H1 (cell line): Measurements from ENCODE around the gene ANKRD17. TPM values are rescaled to one million over a fixed set of nuclear protein-coding genes. Genes with fewer than 3 reads are reported as not detected.

ENCODE experiments used
- CTCF ChIA-PET: fragments of 300-600 bp; sonication (Branson Sonifier 250); formaldehyde crosslinking; loops from one replicate; lab custom pipeline; 2021; ENCODE audit not compliant: partially characterized antibody; lab: Charles Lee
- POLR2A ChIA-PET: fragments of 300-600 bp; sonication (Branson Sonifier 250); formaldehyde crosslinking; loops from one replicate; lab custom pipeline; 2021; ENCODE audit warnings: inconsistent platforms; ENCODE audit not compliant: partially characterized antibody; lab: Charles Lee
- DNase-seq, 2 experiments: peaks; one replicate each; pipeline versions ENCODE4 v3.0.0 to v3.0.0-alpha.2; 2010 to 2022; ENCODE audit warnings: low spot score in 2 of 2, low read depth in 1 of 2, mixed read lengths in 1 of 2
- FAIRE-seq: peaks from 2 replicates; lab custom pipeline; 2011; peaks lifted over from hg19 to GRCh38; lab: Jason Lieb, UNC
- H2AFZ ChIP-seq: 2 replicates; pipeline ENCODE4 v1.8.1; 2012; ENCODE audit warnings: low read length, inconsistent platforms
- H2AK5ac ChIP-seq: 2 replicates; pipeline ENCODE4 v1.6.1; 2013; ENCODE audit warnings: low read depth, low read length
- H2BK120ac ChIP-seq: replicated peaks from 2 replicates; pipeline ENCODE3; 2013; ENCODE audit warnings: low read depth, low read length, inconsistent platforms
- H2BK12ac ChIP-seq: 2 replicates; pipeline ENCODE4 v1.6.1; 2013; ENCODE audit warnings: low read depth, low read length
- H2BK15ac ChIP-seq: 2 replicates; pipeline ENCODE4 v1.6.1; 2013; ENCODE audit warnings: low read length
- H2BK20ac ChIP-seq: 2 replicates; pipeline ENCODE4 v1.6.1; 2013; ENCODE audit warnings: low read length
- H2BK5ac ChIP-seq: 2 replicates; pipeline ENCODE4 v1.6.1; 2013; ENCODE audit warnings: low read depth, low read length
- H3K14ac ChIP-seq: 2 replicates; pipeline ENCODE4 v1.6.1; 2013; ENCODE audit warnings: inconsistent platforms; ENCODE audit not compliant: insufficient read length
- H3K18ac ChIP-seq: 2 replicates; pipeline ENCODE4 v1.6.1; 2013; ENCODE audit warnings: low read length; ENCODE audit errors: extremely low read depth
- H3K23ac ChIP-seq: 2 replicates; pipeline ENCODE4 v1.6.1; 2013; ENCODE audit warnings: inconsistent platforms; ENCODE audit not compliant: insufficient read length
- H3K23me2 ChIP-seq: 2 replicates; pipeline ENCODE4 v1.6.1; 2013; ENCODE audit warnings: low read depth, low read length
- H3K27ac ChIP-seq: 2 replicates; pipeline ENCODE4 v1.6.1; 2011; ENCODE audit warnings: low read depth, low read length, inconsistent platforms
- H3K27me3 ChIP-seq, 4 experiments: replicated peaks in 1 of 4; 1 replicate in 1 of 4; 2 replicates in 3 of 4; pipeline versions ENCODE4 v1.6.1 to v1.8.1; 2011 to 2013; ENCODE audit warnings: low read length in 3 of 4, mild to moderate bottlenecking in 3 of 4, inconsistent platforms in 2 of 4, mixed read lengths in 2 of 4, moderate library complexity in 1 of 4; ENCODE audit not compliant: control insufficient read depth in 3 of 4, insufficient read depth in 3 of 4; ENCODE audit errors: extremely low read depth in 1 of 4
- H3K36me3 ChIP-seq, 4 experiments: 2 replicates each; pipeline versions ENCODE4 v1.6.1 to v1.8.1; 2011 to 2013; ENCODE audit warnings: mild to moderate bottlenecking in 4 of 4, low read length in 3 of 4, moderate library complexity in 2 of 4, control low read depth in 1 of 4, inconsistent platforms in 1 of 4; ENCODE audit not compliant: insufficient read depth in 4 of 4, control insufficient read depth in 2 of 4
- H3K4ac ChIP-seq: replicated peaks from 2 replicates; pipeline ENCODE3; 2013; ENCODE audit warnings: low read length, low read depth, mixed read lengths, inconsistent platforms; ENCODE audit not compliant: insufficient read length
- H3K4me1 ChIP-seq, 4 experiments: replicated peaks in 1 of 4; 1 replicate in 1 of 4; 2 replicates in 3 of 4; pipeline versions ENCODE4 v1.6.1 to v1.8.1; 2011 to 2013; ENCODE audit warnings: low read length in 3 of 4, inconsistent platforms in 2 of 4, mixed read lengths in 1 of 4; ENCODE audit not compliant: insufficient read depth in 4 of 4, control insufficient read depth in 3 of 4
- H3K4me2 ChIP-seq, 2 experiments: 2 replicates each; pipeline versions ENCODE4 v1.6.1 to v1.8.1; 2011 to 2013; ENCODE audit warnings: low read depth in 2 of 2, low read length in 2 of 2, control low read depth in 1 of 2, inconsistent platforms in 1 of 2, mild to moderate bottlenecking in 1 of 2; ENCODE audit not compliant: insufficient read depth in 1 of 2
- H3K4me3 ChIP-seq, 4 experiments: fragments of 200-600, 300-600 bp in 1 of 4; sonication (generic), shearing (Covaris generic), sonication (Bioruptor Twin) in 1 of 4; 2 replicates each; pipeline versions ENCODE4 v1.5.1 to v1.8.1; 2011 to 2016; ENCODE audit warnings: low read length in 4 of 4, low read depth in 3 of 4, control low read depth in 2 of 4, inconsistent platforms in 2 of 4, mild to moderate bottlenecking in 2 of 4, mixed read lengths in 1 of 4, moderate library complexity in 1 of 4; ENCODE audit not compliant: insufficient read depth in 2 of 4; ENCODE audit errors: extremely low read depth in 1 of 4
- H3K56ac ChIP-seq: replicated peaks from 2 replicates; pipeline ENCODE3; 2013; ENCODE audit warnings: low read depth, mild to moderate bottlenecking, mixed read lengths, low read length, inconsistent platforms; ENCODE audit not compliant: insufficient read length
- H3K79me1 ChIP-seq: 2 replicates; pipeline ENCODE4 v1.6.1; 2013; ENCODE audit warnings: low read depth, low read length, control low read depth
- H3K79me2 ChIP-seq, 2 experiments: 2 replicates each; pipeline versions ENCODE4 v1.6.1 to v1.8.1; 2012 to 2013; ENCODE audit warnings: low read length in 2 of 2, mild to moderate bottlenecking in 2 of 2, inconsistent platforms in 1 of 2; ENCODE audit not compliant: insufficient read depth in 2 of 2, control insufficient read depth in 1 of 2
- H3K9ac ChIP-seq, 4 experiments: replicated peaks in 1 of 4; 1 replicate in 1 of 4; 2 replicates in 3 of 4; pipeline versions ENCODE4 v1.6.1 to v1.8.1; 2011 to 2013; ENCODE audit warnings: low read depth in 3 of 4, low read length in 3 of 4, control low read depth in 2 of 4, mild to moderate bottlenecking in 2 of 4, moderate library complexity in 2 of 4, inconsistent platforms in 1 of 4; ENCODE audit errors: extremely low read depth in 1 of 4
- H3K9me3 ChIP-seq, 2 experiments: 2 replicates each; pipeline versions ENCODE4 v1.6.1 to v1.8.1; 2012 to 2013; ENCODE audit warnings: mild to moderate bottlenecking in 2 of 2, moderate library complexity in 2 of 2, control low read depth in 1 of 2, inconsistent platforms in 1 of 2, low read depth in 1 of 2, low read length in 1 of 2, mixed read lengths in 1 of 2; ENCODE audit not compliant: insufficient read depth in 2 of 2
- H4K20me1 ChIP-seq, 2 experiments: replicated peaks in 1 of 2; 2 replicates each; pipeline versions ENCODE3 to v1.8.1; 2011 to 2013; ENCODE audit warnings: inconsistent platforms in 2 of 2, low read length in 2 of 2, mild to moderate bottlenecking in 1 of 2; ENCODE audit not compliant: insufficient read depth in 2 of 2, control insufficient read depth in 1 of 2
- H4K5ac ChIP-seq: 2 replicates; pipeline ENCODE4 v1.6.1; 2013; ENCODE audit warnings: low read length, low read depth, mixed read lengths, inconsistent platforms; ENCODE audit not compliant: insufficient read length
- H4K8ac ChIP-seq: 2 replicates; pipeline ENCODE4 v1.8.0; 2013; ENCODE audit warnings: mild to moderate bottlenecking, moderate library complexity, low read length, inconsistent platforms; ENCODE audit not compliant: insufficient read depth; ENCODE audit errors: extremely low read depth
- H4K91ac ChIP-seq: replicated peaks from 2 replicates; pipeline ENCODE3; 2013; ENCODE audit warnings: low read length, mixed read lengths, inconsistent platforms; ENCODE audit not compliant: insufficient read length
- GABPA ChIP-seq: IDR thresholded peaks from 2 replicates; pipeline ENCODE4 v1.6.1; 2011; ENCODE audit warnings: mild to moderate bottlenecking, low read length, moderate library complexity, borderline replicate concordance; ENCODE audit not compliant: insufficient read depth
- GTF2F1 ChIP-seq: IDR thresholded peaks from 2 replicates; pipeline ENCODE4 v1.6.1; 2012; ENCODE audit warnings: low read depth, low read length, improper control_type of control experiment, borderline replicate concordance
- JUND ChIP-seq: IDR thresholded peaks from 2 replicates; pipeline ENCODE4 v1.6.1; 2011; ENCODE audit warnings: mild to moderate bottlenecking, improper control_type of control experiment, low read length
- NANOG ChIP-seq: IDR thresholded peaks from 2 replicates; pipeline ENCODE4 v1.6.1; 2011; ENCODE audit warnings: low read length, low read depth, mild to moderate bottlenecking, inconsistent platforms; ENCODE audit not compliant: insufficient read depth, poor library complexity, severe bottlenecking
- POLR2A ChIP-seq, 2 experiments: IDR thresholded peaks; 1 replicate in 1 of 2; 2 replicates in 1 of 2; pipeline ENCODE4 v1.6.1; 2011; ENCODE audit warnings: low read depth in 2 of 2, low read length in 2 of 2, mild to moderate bottlenecking in 2 of 2; ENCODE audit errors: control extremely low read depth in 1 of 2
- RFX5 ChIP-seq: IDR thresholded peaks from 2 replicates; pipeline ENCODE4 v1.6.1; 2011; ENCODE audit warnings: low read depth, low read length, improper control_type of control experiment, borderline replicate concordance
- SAP30 ChIP-seq: fragments of 300-600 bp; sonication (generic); IDR thresholded peaks from 2 replicates; pipeline ENCODE4 v1.7.1; 2012; ENCODE audit warnings: low read length, moderate library complexity, mild to moderate bottlenecking, inconsistent platforms; ENCODE audit not compliant: insufficient read depth, insufficient replicate concordance
- SIN3A ChIP-seq, 2 experiments: IDR thresholded peaks in 1 of 2; conservative IDR thresholded peaks in 1 of 2; 2 replicates each; pipeline ENCODE4 v1.6.1; 2011 to 2012; ENCODE audit warnings: low read length in 2 of 2, improper control_type of control experiment in 1 of 2, low read depth in 1 of 2, mild to moderate bottlenecking in 1 of 2
- SP4 ChIP-seq: IDR thresholded peaks from 2 replicates; pipeline ENCODE4 v1.6.1; 2012; ENCODE audit warnings: low read length, inconsistent platforms
- TEAD4 ChIP-seq: IDR thresholded peaks from 2 replicates; pipeline ENCODE4 v1.6.1; 2012; ENCODE audit warnings: low read depth, low read length, inconsistent platforms, mixed read lengths
- ZNF274 ChIP-seq: IDR thresholded peaks from 2 replicates; pipeline ENCODE4 v1.7.0; 2012; ENCODE audit warnings: low read length, borderline replicate concordance; ENCODE audit errors: extremely low read depth
- WGBS, 2 experiments: shearing (Covaris generic) in 1 of 2; methylation state at CpG; one replicate each; pipeline versions ENCODE4 v1.1.6 to v1.1.7; 2013 to 2015; ENCODE audit warnings: low lambda C conversion rate in 2 of 2, mixed read lengths in 2 of 2, inconsistent platforms in 1 of 2, low coverage in 1 of 2, missing lambda C conversion rate in 1 of 2; ENCODE audit not compliant: insufficient replicate concordance in 2 of 2, insufficient coverage in 1 of 2, insufficient read length in 1 of 2; ENCODE audit errors: extremely low coverage in 1 of 2, missing lambda C conversion rate in 1 of 2; 5-methylcytosine and 5-hydroxymethylcytosine counted together
- polyA plus RNA-seq, 7 experiments: library from polyadenylated mRNA; depleted of rRNA in 3 of 7; stranded (reverse) in 5 of 7; unstranded in 2 of 7; fragments of >200 nt in 5 of 7; fragments of 200-250 nt in 2 of 7; gene quantifications; 1 replicate in 5 of 7; 2 replicates in 1 of 7; 4 replicates in 1 of 7; pipeline versions ENCODE4 v1.2.1 to v1.2.3, GENCODE V29; 2011 to 2013; ENCODE audit warnings: missing spikeins in 2 of 7, mixed read lengths in 2 of 7
- total RNA-seq: library from RNA; stranded (reverse); fragmentation: NEBNext Ultra II Directional; extraction: Animal tissue kit (Norgen Biotek cat#: 25700); gene quantifications from 2 replicates; pipeline ENCODE4 v1.2.1, GENCODE V29; 2021

The ANKRD17 gene
- total and polyA plus RNA-seq, 2 of the 8 experiments (the other 6 are each of a cell fraction or from before 2014, with no cell fraction given): 42.4 to 93.7 TPM

DNA sequence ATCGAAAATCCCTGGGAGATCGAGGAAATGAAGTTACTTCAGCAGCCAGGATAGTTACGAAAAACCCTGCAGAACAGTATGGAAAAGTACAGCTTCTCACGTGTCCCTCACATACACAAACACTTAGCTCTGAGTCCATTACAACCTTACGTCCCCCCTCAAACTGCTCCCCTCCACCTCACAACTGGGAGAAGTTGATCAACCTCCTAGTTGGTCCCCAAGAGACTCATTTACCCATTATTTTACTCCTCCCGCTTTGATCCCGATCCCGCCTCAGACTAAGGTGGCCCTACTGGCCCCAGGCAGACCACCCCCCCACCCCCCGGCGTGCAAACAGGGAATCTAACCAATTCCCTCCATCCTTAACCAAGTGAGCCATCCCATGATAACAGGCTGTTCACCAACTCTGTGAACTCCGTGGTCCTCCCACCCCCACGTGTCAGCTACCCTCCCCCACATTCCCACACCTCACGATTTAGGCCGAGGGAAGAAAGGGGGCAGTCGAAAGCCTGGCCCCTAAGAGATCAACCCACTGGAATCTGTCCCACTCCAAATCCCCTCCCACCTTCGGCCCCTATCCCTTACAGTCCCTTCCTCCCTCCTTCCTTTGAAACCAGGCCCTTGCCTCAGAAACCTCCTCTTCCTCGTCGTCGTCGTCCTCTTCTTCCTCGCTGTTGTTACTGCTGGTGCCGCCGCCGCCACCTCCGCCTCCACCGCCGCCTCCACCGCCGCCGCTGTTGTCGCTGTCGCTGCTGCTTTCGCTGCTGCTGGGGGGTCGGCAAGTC, 755 bp downstream of the ANKRD17 start:
- H3K56ac ChIP-seq: peak overlapping the region; percentile 73
- H3K4me1 ChIP-seq: peaks cover 0 to 5% (median 0%) of the 10 kb centered on the region in 4 experiments; a peak in 2 of 7 replicates
- H4K8ac ChIP-seq: peak overlapping the region; percentile 96; the same call in 1 of the 2 replicates
- H4K20me1 ChIP-seq: peaks cover 2 to 15% of the 10 kb centered on the region in 2 experiments
- H3K4ac ChIP-seq: no peak overlapping the region
- peak overlapping the region; percentile 85 for H2BK5ac ChIP-seq
- H3K9me3 ChIP-seq: no peaks in the 10 kb centered on the region
- no peak overlapping the region for H3K23ac ChIP-seq
- H2BK15ac ChIP-seq: no peak overlapping the region
- peaks cover 20 to 78% of the 10 kb centered on the region in 2 experiments for H3K79me2 ChIP-seq
- no peak overlapping the region for H2BK20ac ChIP-seq
- ChIA-PET POLR2A (interaction anchor here (0.9 to 4.3 kb wide), 18 partner anchors 10 to 188 kb away, joined by 3 to 17 read pairs (median 4); partner anchors contain the start of gene COX18), CTCF (interaction anchor here (0.8 to 1.9 kb wide), 11 partner anchors 9 to 188 kb away, joined by 3 to 10 read pairs (median 4); partner anchors contain the start of gene COX18)
- H3K4me2 ChIP-seq: peak overlapping the region; percentile 80 to 85
- peaks cover 0 to 15% (median 0%) of the 10 kb centered on the region in 4 experiments; a peak in 2 of 8 replicates for H3K36me3 ChIP-seq
- H2AFZ ChIP-seq: no peak overlapping the region
- H2BK12ac ChIP-seq: peak overlapping the region; percentile 5; the same call in 1 of the 2 replicates
- H3K23me2 ChIP-seq: no peaks in the 10 kb centered on the region; the same call in 1 of the 2 replicates
- 1% methylated on average over 15 of the region's 34 CpGs; no CpG with 5 or more reads in 1 of the 2 experiments for WGBS, 2 experiments
- H2BK120ac ChIP-seq: no peak overlapping the region
- H4K5ac ChIP-seq: peak overlapping the region; percentile 13
- peak overlapping the region; percentile 99 for H3K27ac ChIP-seq
- no peaks in the 10 kb centered on the region; the same call in 1 of the 2 replicates for H3K79me1 ChIP-seq
- H2AK5ac ChIP-seq: peak overlapping the region; percentile 72; the same call in 1 of the 2 replicates
- H3K18ac ChIP-seq: peak overlapping the region; percentile 68; the same call in 1 of the 2 replicates
- peak overlapping the region; percentile 86 to 97 (median 90) for H3K9ac ChIP-seq
- peak in 1 of 2 experiments; percentile 55 for DNase-seq
- FAIRE-seq: no peak
- peak overlapping the region; percentile 83 for H4K91ac ChIP-seq
- peak overlapping the region; percentile 86 to 100 (median 94) for H3K4me3 ChIP-seq
- H3K27me3 ChIP-seq: no peaks in the 10 kb centered on the region
- H3K14ac ChIP-seq: no peak overlapping the region
- no peak for TF ChIP-seq NANOG
- TF ChIP-seq POLR2A (IDR thresholded peaks at IDR 0.05; ENCODE audit: control extremely low read depth in 1 of 2, low read depth in 2 of 2, low read length in 2 of 2): no peak
- TF ChIP-seq GABPA: no peak
- no peak for TF ChIP-seq GTF2F1
- peak; percentile 49 for TF ChIP-seq SAP30
- TF ChIP-seq TEAD4: no peak
- no peak for TF ChIP-seq SP4
- 0 out of 4 replicates have a peak, but pooled peaks of 1 of the 2 experiments have one; percentile 39 for TF ChIP-seq SIN3A (conservative IDR thresholded peaks at IDR 0.05 in 1 of 2, IDR thresholded peaks at IDR 0.05 in 1 of 2; ENCODE audit: low read depth in 1 of 2, low read length in 2 of 2)
- TF ChIP-seq ZNF274: no peak
- TF ChIP-seq JUND: no peak
- TF ChIP-seq RFX5: no peak
